GM18867 (cell line): ENCODE measurements around the gene LIPI.
A peak's percentile ranks its signal among the peaks of the same experiment; 100 is the strongest.
"Not testable (repeated sequence)": the region's sequence is repeated elsewhere in the genome, so short reads cannot be mapped to it uniquely, and the experiment has no call there.

Experiments used
- ATAC-seq: cut with Tn5 transposase; IDR thresholded peaks from one replicate; pipeline ENCODE4 v1.9.1; 2021; ENCODE audit warnings: mild to moderate bottlenecking, moderate library complexity; ENCODE audit not compliant: unreplicated experiment

LIPI gene

DNA sequence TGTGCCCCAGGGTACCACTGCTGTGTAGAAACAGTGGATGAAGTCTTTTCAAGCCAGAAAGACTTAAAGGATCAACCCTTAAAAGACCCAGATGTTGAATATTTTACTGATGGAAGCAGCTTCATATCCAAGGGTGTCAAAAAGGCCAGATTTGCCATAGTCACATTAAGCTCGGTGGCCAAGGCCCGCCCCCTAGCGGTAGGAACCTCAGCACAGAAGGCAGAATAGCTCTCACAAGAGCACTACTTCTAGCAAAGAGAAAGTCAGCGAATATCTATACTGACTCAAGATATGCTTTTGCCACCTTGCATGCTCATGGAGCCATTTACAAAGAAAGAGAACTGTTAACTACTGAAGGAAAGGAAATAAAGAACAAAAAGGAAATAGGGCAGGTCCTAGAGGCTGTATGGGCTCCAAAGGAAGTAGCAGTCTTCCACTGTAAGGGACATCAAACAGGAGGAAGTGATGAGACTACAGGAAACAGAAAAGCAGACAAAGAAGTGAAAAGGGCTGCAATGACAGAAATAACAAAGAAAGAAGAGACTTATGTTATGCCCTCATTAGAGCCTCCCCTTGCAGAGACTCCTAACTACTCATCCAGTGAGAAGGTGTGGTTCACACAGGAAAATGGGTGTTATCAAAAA is 90.5 kb downstream of the LIPI start:
- ATAC-seq: peak; percentile 64

DNA sequence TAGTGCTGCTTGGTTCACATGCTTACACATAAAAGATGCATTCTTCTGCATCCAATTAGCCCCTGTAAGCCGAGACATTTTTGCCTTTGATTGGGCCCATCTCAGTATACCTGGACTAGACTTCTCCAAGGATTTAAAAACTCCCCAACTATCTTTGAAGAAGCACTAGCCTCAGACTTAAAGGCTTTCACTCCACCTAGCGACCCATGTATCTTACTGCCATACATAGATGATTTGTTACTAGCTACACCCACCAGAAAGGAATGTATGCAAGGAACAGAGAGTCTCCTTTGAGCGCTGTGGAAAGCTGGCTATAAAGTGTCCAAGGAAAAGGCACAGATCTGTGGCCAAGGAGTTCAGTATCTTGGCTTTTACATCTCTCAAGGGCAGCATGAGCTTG is 91.7 kb downstream of the LIPI start:
- no peak for ATAC-seq

DNA sequence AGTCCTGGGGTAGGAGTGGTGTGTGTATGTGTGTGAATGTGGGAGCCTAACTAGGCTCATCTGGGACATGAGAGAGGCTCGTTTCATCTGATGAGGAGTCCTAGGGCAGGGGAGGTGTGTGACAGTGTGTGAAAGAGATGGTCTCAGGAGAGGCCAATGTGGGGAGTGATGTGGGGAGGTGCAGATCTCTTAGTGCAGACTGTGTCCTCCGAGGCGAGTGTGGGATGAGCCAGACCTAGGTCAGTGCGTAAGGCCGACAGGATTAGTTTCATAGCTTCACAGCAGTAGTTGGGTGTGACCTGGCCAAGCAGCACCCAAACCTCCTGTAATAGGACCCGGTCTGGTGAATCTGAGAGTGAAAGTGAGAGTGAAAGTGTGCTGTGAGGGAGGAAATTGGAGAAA is 94.7 kb downstream of the LIPI start:
- ATAC-seq: peak; percentile 78

DNA sequence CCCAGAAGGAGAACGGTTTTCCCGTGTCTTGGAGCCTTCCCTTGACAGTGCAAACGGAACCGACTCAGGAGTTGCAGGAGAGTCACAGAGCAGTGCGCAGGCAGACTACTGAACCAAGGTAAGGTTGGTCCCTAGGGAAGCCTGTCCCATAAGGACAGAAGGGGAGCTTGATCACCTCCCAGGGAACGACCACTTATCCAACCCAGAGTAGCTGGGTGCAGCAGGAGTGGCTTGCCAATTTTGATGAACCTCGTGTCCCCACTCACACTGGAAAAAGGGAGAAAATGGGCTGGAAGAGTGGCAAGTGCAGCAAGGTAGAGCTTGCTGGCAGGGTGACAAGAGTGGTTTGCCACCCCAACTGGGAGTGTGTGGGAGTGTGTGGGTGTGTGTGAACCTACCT is 95.1 kb downstream of the LIPI start:
- ATAC-seq: no peak

DNA sequence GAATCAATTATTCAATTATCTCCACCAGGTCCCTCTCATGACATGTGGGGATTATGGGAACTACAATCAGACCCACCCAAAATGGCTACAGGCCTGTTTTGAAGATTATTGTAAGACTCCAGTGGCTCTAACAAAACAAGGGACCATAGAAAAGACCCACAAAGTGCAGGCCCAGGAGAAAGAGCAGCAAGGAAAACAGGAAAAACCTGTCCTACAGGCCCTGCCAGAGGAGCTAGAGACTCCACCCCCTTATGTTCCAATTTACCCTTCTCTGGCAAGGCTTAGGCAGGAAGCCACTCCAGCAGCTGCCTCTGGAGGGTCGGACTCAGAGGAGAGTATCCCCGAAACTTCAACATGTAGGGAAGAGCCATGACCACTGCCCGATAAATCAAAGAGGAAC is 96.5 kb downstream of the LIPI start:
- no peak for ATAC-seq

DNA sequence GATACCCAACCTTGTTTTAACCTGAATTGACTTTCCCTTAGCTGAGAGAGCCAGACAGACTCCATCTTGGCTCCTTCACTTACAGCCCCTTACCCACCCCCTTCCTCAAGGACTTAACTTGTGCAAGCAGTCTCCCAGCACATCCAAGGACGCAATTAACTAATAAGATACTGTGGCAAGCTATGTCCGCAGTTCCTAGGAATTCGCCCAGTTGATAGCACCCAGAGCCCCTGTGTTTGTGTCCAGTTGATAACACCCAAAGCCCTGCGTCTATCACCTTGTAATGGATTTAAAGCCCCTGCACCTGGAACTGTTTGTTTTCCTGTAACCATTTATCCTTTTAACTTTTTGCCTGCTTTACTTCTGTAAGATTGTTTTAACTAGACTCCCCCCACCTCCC is 106.2 kb downstream of the LIPI start:
- ATAC-seq: not testable (repeated sequence)

DNA sequence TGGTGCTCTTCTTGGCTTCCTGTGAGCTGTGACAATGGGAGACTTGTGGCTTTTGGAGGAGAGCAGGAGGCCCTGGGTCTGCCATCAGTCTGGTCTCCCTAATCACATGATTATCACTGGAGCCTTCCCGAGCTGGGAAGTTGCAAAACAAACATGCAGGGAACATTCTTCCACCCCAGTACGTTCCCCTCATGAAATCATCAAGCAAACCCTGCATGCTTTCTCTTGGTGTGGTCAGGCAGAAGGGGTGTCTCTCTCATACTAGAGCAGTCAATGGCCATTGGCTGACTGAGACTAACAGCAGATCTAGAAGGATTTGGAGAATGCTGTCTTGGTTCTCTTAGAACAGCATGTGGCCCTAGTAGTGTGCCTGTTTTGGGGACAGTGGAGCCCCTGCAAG is 111.2 kb downstream of the LIPI start:
- no peak for ATAC-seq

DNA sequence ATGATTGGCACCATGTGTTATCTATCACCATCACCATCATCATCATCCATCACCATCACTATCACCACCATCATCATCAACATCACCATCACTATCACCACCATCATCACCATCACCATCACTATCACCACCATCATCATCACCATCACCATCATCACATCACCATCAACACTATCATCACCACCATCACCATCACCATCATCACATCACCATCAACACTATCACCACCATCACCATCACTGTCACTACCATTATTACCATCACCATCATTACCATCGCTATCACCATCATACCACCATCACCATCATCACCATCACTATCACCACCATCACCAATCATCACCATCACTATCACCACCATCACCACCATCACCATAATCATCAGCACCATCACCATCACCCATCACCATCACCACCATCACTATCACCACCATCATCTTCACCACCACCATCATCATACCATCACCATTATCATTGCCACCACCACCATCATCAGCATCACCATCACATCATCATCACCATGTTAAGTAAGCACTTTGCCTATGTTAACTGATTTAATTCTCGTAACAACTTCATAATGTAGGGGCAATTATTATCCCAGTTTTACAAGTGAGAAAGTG is 112.8 kb downstream of the LIPI start:
- ATAC-seq: no peak

DNA sequence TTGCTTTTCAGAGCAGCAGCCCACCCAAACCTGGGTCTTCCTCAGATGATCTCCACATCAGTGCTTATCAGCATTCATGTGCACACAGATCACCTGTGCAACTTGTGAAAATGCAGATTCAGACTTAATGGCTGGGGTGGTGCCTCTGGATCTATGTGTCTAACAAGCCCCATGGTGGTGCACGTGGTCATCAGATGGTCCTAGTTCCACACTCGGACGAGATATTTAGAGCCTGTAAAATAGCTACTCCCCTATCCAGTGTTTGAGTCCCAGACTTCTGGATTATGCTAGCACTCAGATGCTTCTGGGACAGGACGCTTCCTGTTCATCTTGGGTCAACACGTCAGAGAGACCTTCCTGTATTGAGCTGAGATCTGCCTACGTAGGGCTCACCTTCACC is 114.2 kb downstream of the LIPI start:
- no peak for ATAC-seq

DNA sequence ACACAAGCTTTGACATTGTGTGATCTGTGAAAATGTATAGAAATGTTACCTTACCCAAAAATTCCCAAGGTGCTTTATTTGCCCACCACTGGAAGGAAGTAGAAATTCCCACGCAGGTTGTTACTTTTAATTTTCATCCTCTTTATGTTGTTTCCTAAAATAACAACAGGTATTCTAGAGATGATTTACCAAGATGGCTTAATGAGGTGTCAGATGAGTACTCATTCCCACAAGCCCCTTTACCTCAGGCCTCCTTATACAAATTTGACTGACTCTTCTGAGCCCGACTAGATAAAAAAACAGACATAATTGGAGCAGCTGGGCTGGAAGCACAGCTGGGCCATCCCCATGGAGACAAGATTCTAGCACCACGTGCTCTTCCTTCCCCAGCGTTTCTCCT is 114.6 kb downstream of the LIPI start:
- no peak for ATAC-seq

DNA sequence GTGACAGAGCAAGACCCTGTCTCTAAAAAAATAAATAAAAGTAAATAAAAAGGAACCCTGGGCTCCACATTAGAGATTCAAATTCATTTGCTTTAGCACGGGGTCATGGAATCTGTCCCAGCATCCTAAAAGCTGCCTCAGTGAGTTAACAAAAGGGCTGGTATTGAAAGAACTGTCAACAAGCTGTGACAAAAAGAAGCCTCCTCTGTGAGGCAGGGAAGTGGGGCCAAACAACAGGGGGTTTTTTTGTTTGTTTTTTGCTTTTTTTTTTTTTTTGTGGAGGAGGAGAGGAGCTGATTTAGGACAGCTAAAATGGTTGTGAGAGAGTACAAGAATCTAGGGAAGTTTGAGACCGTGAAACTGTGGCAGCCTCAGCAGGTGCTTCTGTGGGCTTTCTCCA is 115.7 kb downstream of the LIPI start:
- no peak for ATAC-seq

DNA sequence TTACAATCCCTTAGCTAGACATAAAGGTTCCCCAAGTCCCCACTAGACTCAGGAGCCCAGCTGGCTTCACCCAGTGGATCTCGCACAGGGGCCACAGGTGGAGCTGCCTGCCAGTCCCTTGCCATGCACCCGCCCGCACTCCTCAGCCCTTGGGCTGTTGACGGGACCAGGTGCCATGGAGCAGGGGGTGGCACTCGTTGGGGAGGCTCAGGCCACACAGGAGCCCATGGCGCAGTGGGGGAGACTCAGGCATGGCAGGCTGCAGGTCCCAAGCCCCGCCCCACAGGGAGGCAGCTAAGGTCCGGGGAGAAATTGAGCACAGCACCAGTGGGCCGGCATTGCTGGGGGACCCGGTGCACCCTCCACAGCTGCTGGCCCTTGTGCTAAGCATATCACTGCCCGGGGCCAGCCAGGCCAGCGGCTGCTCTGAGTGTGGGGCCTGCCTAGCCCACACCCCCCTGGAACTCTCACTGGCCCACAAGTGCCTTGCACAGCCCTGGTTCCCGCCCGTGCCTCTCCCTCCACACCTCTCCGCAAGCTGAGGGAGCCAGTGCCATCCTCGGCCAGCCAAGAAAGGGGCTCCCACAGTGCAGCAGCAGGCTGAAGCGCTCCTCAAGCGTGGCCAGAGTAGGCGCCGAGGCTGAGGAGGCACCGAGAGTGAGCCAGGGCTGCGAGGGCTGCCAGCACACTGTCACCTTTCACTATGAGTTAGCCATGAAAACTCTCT is 117.8 kb downstream of the LIPI start:
- no peak for ATAC-seq

DNA sequence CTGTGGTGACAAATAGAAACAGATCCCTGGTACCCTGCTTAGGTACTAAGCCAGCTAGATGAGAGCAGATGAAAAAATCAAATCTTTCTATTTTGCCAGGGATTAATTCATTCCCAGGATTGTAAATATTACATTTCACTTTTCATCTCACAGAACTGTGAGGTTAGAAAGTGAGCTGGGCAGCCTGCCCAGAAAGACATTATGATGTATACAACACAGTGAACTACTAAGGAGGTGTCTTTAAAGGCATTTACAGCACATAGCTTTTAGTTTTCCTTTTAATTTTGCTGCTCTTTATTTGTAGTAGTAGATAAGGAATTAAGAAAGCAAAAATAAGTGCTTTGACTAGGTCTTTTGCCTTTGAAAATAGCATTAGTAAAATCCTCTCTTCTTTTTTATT is 120.6 kb downstream of the LIPI start:
- ATAC-seq: not testable (repeated sequence)

DNA sequence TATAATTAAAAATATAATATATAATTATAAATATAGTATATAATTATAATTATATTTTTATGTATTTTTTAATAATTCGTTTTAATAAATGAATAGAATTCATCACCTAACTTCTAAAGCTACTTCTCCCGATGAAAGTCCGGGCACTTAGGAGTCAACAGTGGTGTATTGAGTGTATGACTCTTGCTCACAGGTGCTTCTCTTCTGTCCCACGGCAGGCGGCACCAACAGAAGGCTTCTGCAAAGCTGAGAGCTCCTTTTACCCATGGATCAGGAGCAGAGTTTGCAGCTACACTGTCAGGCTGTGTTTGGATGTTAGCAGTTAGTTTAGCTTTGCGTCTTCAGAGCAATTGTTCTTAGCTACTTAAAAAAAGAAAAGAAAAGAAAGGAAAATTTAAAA is 122.4 kb downstream of the LIPI start:
- no peak for ATAC-seq

DNA sequence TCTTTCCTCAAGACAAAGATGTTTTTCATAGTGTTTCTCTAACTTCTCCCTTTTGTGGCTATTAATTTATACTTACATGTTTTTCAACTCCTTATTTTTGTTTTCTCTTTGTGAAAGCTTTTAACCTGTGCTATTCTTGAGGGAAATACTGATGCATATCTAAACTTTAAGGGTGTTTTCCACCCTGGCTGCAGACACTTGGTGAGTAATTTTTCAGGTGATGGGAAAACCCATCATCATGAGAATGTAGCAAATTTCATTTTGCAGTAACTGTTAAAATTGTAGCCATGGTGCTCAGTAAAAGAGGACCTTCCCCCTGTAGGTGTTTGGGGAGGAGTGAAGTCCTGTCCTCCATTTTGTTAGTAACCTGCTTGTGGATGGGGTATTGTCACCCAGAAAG is 124.2 kb downstream of the LIPI start:
- no peak for ATAC-seq

DNA sequence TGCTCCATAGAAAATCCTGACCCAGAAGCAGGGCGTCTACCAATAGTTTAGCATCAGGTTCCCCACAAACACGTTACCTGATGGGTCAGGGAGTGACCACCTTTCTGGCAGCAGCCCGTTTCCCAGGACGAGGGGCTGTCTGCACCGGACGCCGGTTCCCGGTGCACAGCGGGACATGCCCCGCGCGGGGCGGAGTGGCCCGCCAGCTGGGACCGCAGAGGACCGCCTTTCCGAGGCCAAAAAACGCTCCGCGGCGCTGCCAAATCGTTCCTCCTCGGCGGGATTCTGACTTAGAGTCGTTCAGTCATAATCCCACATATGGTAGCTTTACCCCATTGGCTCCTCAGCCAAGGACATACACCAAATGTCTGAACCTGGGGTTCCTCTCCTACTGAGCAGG is 126.1 kb downstream of the LIPI start:
- ATAC-seq: no peak

DNA sequence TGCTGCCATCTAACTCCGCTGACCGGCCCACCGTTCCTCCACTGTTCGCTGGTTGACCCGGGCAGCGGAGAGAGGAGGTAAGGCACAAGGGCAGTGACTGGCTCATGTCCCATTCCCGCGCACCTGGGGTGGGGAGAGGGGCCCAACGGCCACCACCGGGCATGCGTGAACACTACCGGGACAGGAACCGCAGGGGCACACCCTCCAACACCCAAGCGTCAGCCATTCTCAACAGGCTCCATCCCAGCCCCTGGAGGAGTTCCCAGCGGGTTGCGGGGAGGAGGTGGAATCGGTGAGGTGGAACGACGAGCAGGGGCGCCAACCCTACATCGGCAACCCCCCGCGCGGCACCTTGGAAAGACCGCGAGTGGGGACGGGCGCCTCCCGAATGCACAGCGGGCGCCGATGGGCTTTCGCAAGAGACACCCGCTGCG is 126.7 kb downstream of the LIPI start:
- ATAC-seq: no peak

DNA sequence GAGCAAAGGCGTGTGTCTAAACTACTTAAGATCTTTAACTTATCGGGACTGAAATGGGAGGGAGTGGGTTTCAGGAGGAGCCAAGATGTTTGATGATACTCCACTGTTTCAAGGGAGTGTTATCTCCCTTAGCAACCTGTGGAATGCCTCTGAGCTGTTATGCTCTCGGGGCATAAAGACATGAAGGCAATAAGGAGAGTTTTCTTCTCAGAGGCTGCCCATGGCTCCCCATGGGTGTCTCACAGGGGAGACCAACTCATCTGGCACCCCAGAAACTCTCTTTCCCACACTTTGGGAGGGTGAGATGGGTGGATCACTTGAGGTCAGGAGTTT is 130.0 kb downstream of the LIPI start:
- ATAC-seq: no peak

DNA sequence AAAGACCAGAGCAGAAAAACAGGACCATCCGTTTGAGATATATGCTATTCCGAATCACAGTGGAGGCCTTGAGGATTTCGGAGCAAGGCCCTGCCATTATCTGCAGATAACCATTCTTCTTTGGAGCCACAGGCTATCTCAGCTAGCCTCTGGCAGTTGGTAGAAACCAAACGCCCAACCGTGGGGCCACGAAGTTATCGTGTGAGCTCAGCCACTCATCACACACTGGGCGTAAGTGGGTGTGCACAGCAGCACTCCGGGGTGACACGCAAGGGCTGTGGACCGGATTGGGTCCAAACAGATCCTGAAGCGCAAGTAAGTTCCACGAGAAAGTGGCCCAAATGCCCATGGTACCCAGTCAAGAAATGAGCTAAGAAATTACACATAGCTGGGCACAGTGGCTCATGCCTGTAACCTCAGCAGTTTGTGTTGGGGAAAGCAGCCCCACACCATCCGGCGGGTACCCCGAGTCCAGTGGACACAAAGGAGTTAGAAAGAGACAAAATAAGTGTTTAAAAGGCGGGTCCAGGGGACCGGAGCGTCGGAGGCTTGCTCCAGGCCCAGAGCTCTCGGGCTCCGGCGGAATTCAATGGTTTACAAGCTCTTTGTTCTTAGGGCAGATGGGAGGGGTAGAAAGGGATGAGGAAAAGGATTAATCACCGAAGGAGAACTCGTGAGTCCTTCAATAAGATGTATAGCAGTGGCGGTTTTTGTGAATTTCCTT is 130.6 kb downstream of the LIPI start:
- no peak for ATAC-seq

DNA sequence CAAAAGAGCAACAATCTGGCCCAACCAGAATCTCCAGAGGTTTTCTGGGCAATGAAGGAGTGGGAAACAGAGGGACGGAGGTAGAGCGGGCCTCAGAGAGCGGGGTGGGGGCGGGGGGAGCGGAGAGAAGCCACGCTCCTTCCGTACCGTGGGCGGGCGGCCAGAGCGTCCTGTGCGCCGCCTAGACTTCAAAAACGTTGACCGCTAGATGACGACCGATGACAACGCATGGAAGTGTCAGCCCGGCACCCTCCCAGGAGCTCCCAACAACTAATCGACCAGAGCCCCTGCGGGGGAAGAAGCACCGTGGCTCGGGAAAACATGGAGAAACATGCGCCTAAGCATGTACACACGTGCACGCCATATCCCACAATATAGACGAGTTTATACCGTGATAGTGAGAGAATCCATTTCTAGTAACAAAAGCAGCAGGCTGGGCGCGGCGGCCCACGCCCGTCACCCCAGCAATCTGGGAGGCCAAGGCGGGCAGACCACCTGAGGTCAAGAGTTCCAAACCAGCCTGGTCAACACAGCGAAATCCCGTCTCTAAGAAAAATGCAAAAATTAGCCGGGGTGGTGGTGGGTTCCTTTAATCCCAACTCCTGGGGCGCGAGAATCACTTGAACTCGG is 131.9 kb downstream of the LIPI start:
- no peak for ATAC-seq

DNA sequence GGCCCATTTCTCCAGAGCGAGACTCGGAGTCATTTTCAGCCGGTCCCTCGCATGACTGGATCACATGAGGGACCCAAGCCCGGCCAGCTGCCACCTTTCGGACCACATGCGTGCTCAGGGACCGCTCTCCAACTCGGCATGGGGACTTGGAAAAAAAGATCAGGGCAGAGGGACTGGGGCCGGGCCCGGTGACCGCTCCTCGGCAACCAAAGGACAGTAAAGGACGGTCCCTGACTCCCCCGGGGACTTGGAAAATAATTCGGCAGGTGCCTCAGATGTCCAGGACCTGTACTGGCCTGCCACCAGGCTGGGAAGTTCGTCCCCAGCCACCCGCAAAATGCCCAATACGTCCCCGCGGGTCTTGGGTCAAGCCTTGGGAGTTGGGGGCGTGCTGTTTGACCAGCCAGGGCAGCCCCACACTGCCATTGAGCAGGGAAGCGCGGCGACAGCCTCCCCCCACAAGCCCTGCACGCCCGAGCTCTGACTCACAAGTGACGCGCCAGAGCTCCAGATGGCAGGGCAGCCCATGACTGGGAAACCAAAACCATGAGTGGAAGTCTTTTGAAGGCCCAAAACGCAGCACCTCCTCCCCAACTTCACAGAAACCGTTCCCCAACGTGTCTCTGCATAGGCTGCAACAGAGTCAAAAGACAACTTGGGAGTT is 134.5 kb downstream of the LIPI start:
- peak; percentile 86 for ATAC-seq
